Spleen (tissue), 7 donors: Measurements from ENCODE around the gene CDK11A.

Experiments
- POLR2AphosphoS5 ChIP-seq, 3 donors: sonication (generic); formaldehyde crosslinking; IDR thresholded peaks; one replicate each; pipeline ENCODE4 v1.5.1; 2017; ENCODE audit warnings: antibody characterized with exemption in 3 of 3
- TF ChIP-seq, protein P1 (sequence below), 11 experiments: fragments of 200-600 bp in 7 of 11; fragments of 450-650 bp in 4 of 11; sonication (generic) in 4 of 11; IDR thresholded peaks in 8 of 11; conservative IDR thresholded peaks in 3 of 11; 1 replicate in 7 of 11; 2 replicates in 4 of 11; pipeline versions ENCODE4 v1.4.0 to v1.8.0; 2016 to 2021; ENCODE audit warnings: antibody characterized with exemption in 11 of 11, inconsistent platforms in 4 of 11, mild to moderate bottlenecking in 1 of 11
- donor health status: DM: no; HTN: no; CAD: no; lungs with moderate emphysema.
- donor health status: DM: no; HTN: no; CAD: no.
- donor health status: DM: no; HTN: no; CAD: no.

DNA sequence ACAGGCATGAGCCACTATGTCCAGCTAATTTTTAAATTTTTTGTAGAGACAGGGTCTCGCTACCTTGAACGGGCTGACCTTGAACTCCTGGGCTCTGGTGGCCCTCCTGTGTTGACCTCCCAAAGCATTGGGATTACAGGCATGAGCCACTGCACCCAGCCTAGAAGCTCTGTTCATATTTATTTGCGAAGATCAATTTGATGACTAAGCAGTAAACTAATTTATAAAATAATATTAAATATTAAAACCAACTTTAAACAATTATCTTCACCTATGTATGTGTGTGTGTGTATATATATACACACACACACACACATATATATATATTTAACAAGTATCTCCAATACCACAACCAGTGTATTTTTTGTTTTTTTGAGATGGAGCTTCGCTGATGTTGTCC, 49.7 kb upstream of the CDK11A start:
- TF ChIP-seq, protein P1, sequence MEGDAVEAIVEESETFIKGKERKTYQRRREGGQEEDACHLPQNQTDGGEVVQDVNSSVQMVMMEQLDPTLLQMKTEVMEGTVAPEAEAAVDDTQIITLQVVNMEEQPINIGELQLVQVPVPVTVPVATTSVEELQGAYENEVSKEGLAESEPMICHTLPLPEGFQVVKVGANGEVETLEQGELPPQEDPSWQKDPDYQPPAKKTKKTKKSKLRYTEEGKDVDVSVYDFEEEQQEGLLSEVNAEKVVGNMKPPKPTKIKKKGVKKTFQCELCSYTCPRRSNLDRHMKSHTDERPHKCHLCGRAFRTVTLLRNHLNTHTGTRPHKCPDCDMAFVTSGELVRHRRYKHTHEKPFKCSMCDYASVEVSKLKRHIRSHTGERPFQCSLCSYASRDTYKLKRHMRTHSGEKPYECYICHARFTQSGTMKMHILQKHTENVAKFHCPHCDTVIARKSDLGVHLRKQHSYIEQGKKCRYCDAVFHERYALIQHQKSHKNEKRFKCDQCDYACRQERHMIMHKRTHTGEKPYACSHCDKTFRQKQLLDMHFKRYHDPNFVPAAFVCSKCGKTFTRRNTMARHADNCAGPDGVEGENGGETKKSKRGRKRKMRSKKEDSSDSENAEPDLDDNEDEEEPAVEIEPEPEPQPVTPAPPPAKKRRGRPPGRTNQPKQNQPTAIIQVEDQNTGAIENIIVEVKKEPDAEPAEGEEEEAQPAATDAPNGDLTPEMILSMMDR (IDR thresholded peaks at IDR 0.05 in 8 of 11, conservative IDR thresholded peaks at IDR 0.05 in 3 of 11), result no peak
- no peak for TF ChIP-seq POLR2AphosphoS5 (IDR thresholded peaks at IDR 0.05)
